ENCODE measurements around the gene OR5B12.

OR5B12 gene

DNA sequence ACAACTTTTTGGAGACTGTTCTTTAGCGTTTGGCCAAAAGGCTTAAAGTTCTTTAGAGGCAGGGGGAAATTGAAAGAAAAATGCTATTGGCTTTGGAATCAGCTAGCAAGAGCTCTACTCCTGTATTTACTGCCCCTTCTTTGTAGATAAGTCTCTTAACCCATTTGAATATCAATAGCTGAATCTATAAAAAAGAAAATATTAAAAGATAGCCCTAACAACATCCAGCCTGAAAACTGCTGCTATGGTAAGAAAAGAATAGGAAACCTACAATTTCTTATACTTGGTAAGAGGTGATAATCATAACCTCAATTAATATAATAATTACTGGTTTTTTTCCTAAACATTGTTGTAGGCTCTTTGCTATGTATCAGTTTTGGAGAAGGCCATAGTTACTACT is at the start of gene OR5B12:
TSS of gene OR5B12 (minus strand) at position 101 of the 400 bp plus-strand sequence. CDS start 2,085 bp downstream, outside the sequence.
- H2AFZ ChIP-seq, result no peak within 1 kb of the TSS
- H3K27ac ChIP-seq, result no peak within 1 kb of the TSS
- no peaks in the 10 kb centered on the region for H3K79me2 ChIP-seq
- TF ChIP-seq CTCF (IDR thresholded peaks at IDR 0.05), result no peak
- H3K4me2 ChIP-seq (ENCODE audit: low read length), result no peak within 1 kb of the TSS
- H3K36me3 ChIP-seq (ENCODE audit: control insufficient read depth, insufficient read depth, low read length), result no peaks in the 10 kb centered on the region
- no peaks in the 10 kb centered on the region for H3K27me3 ChIP-seq (ENCODE audit: control insufficient read depth, insufficient read depth, low read length)
- H3K9ac ChIP-seq, result no peak within 1 kb of the TSS
- no peaks in the 10 kb centered on the region for H3K9me3 ChIP-seq (ENCODE audit: control insufficient read depth, low read length)
- no peak within 1 kb of the TSS for H3K4me3 ChIP-seq (ENCODE audit: low read depth, low read length)
- no peaks in the 10 kb centered on the region for H3K4me1 ChIP-seq

DNA sequence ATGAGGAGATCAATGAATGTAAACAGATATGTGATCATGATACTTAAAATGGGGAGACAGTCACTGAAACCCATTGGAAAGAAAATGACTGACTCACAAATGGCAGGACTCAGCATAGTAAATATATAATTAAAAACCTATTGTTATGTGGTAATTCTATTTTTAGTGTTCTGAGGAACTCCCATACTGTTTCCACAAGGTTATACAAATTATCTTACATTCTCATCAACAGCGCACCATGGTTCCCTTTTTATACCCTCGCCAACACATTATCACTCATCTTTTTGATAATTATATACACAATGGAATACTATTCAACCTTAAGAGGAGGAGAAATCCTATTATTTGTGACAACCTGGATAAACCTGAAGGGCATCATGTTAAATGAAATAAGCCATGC is 48.8 kb upstream of the OR5B12 start:
- H3K4me3 ChIP-seq (ENCODE audit: low read depth, low read length), result no peak overlapping the region
- H3K36me3 ChIP-seq (ENCODE audit: control insufficient read depth, insufficient read depth, low read length), result no peaks in the 10 kb centered on the region
- H3K79me2 ChIP-seq, result no peaks in the 10 kb centered on the region
- no peaks in the 10 kb centered on the region for H3K27me3 ChIP-seq (ENCODE audit: control insufficient read depth, insufficient read depth, low read length)
- TF ChIP-seq CTCF (IDR thresholded peaks at IDR 0.05), result no peak
- no peaks in the 10 kb centered on the region for H3K4me1 ChIP-seq
- no peak overlapping the region for H3K27ac ChIP-seq
- no peak overlapping the region for H3K4me2 ChIP-seq (ENCODE audit: low read length)
- H3K9ac ChIP-seq, result no peak overlapping the region
- H3K9me3 ChIP-seq (ENCODE audit: control insufficient read depth, low read length), result no peaks in the 10 kb centered on the region
- no peak overlapping the region for H2AFZ ChIP-seq

GRCh38 chr11:58487170-58487569 is 45.1 kb upstream of the OR5B12 start:
- Histone ChIP-seq H3K4me3 (ENCODE audit: low read depth, low read length) (no peak overlapping the region), H3K4me2 (ENCODE audit: low read length) (no peak overlapping the region), H3K79me2 (no peaks in the 10 kb centered on the region), H3K9me3 (ENCODE audit: control insufficient read depth, low read length) (no peaks in the 10 kb centered on the region), H3K27ac (no peak overlapping the region), H3K27me3 (ENCODE audit: control insufficient read depth, insufficient read depth, low read length) (no peaks in the 10 kb centered on the region), H3K36me3 (ENCODE audit: control insufficient read depth, insufficient read depth, low read length) (no peaks in the 10 kb centered on the region), H2AFZ (no peak overlapping the region), H3K4me1 (no peaks in the 10 kb centered on the region), H3K9ac (no peak overlapping the region)
- TF ChIP-seq CTCF (IDR thresholded peaks at IDR 0.05), result no peak

DNA sequence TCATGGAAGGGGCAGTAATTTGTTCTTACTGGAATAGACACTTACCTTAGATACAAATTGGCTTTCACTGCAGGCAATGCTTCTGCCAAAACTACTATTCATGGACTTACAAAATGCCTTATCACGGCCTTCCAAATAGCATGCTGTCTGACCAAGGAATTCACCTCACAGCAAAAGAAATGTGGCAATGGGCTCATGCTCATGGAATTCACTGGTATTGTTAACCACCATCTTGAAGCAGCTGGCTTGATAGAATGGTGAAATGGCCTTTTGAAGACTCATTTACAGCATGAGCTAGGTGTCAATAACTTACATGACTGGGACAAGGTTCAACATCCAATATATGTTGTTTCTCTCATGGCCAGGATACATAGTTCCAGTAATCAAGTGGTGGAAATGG is 43.9 kb upstream of the OR5B12 start:
- Histone ChIP-seq H3K36me3 (ENCODE audit: control insufficient read depth, insufficient read depth, low read length) (no peaks in the 10 kb centered on the region), H3K27me3 (ENCODE audit: control insufficient read depth, insufficient read depth, low read length) (no peaks in the 10 kb centered on the region), H3K4me2 (ENCODE audit: low read length) (no peak overlapping the region), H3K27ac (no peak overlapping the region), H2AFZ (no peak overlapping the region), H3K9me3 (ENCODE audit: control insufficient read depth, low read length) (no peaks in the 10 kb centered on the region), H3K79me2 (no peaks in the 10 kb centered on the region), H3K4me3 (ENCODE audit: low read depth, low read length) (no peak overlapping the region), H3K9ac (no peak overlapping the region), H3K4me1 (no peaks in the 10 kb centered on the region)
- no peak for TF ChIP-seq CTCF (IDR thresholded peaks at IDR 0.05)

DNA sequence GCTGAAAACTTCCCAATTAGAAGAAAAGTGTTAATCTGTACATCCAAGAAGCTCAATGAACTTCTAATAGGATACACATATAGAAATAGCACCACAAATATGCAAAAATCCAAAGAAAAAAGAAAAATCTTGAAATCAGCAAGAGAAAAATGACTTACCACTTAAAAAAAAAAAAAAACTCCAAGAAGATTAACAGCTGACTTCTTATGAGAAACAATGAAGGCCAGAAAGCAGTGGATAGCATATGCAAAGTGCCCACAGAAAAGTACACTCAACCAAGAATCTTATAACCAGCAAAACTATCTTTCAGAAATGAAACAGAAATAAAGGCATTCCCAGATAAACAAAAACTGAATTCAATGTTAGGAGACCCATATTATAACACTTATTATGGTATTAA is 29.9 kb upstream of the OR5B12 start:
- Histone ChIP-seq H3K36me3 (ENCODE audit: control insufficient read depth, insufficient read depth, low read length) (no peaks in the 10 kb centered on the region), H3K79me2 (no peaks in the 10 kb centered on the region), H3K27me3 (ENCODE audit: control insufficient read depth, insufficient read depth, low read length) (no peaks in the 10 kb centered on the region), H3K4me3 (ENCODE audit: low read depth, low read length) (no peak overlapping the region), H3K4me2 (ENCODE audit: low read length) (no peak overlapping the region), H3K9ac (no peak overlapping the region), H2AFZ (no peak overlapping the region), H3K9me3 (ENCODE audit: control insufficient read depth, low read length) (no peaks in the 10 kb centered on the region), H3K27ac (no peak overlapping the region), H3K4me1 (no peaks in the 10 kb centered on the region)
- no peak for TF ChIP-seq CTCF (IDR thresholded peaks at IDR 0.05)

All from parathyroid adenoma (tissue), 2 donors.